CD14-positive monocyte (primary cell): ENCODE measurements around the gene TMEM54. TPM values are rescaled to one million over a fixed set of nuclear protein-coding genes. Genes with fewer than 3 reads are reported as not detected.

Experiments used
- DNase-seq, 3 donors: peaks; one replicate each; pipeline ENCODE4 v3.0.0-alpha.2; 2011 to 2022
- H2AFZ ChIP-seq: 2 replicates; pipeline ENCODE4 v1.6.0; 2012; ENCODE audit warnings: mild to moderate bottlenecking, low read depth, low read length, inconsistent platforms; ENCODE audit not compliant: insufficient read depth, poor library complexity, severe bottlenecking
- H3K27ac ChIP-seq, 2 donors: 1 replicate in 1 of 2; 2 replicates in 1 of 2; pipeline ENCODE4 v1.5.1; 2012 to 2013; ENCODE audit warnings: low read length in 2 of 2, control low read depth in 1 of 2, inconsistent platforms in 1 of 2, low read depth in 1 of 2, mild to moderate bottlenecking in 1 of 2
- H3K27me3 ChIP-seq, 2 donors: one replicate each; pipeline versions ENCODE4 v1.6.0 to v1.6.1; 2011 to 2013; ENCODE audit warnings: low read length in 2 of 2; ENCODE audit not compliant: control insufficient read depth in 2 of 2, insufficient read depth in 2 of 2
- H3K36me3 ChIP-seq, 2 donors: replicated peaks in 1 of 2; 1 replicate in 1 of 2; 2 replicates in 1 of 2; pipeline versions ENCODE4 v1.5.1 to v1.6.1; 2012 to 2013; ENCODE audit warnings: low read length in 2 of 2, control low read depth in 1 of 2, inconsistent platforms in 1 of 2, mild to moderate bottlenecking in 1 of 2; ENCODE audit not compliant: insufficient read depth in 2 of 2, control insufficient read depth in 1 of 2
- H3K4me1 ChIP-seq, 2 donors: 1 replicate in 1 of 2; 2 replicates in 1 of 2; pipeline versions ENCODE4 v1.5.1 to v1.6.1; 2012 to 2013; ENCODE audit warnings: low read length in 2 of 2, control low read depth in 1 of 2, inconsistent platforms in 1 of 2, mild to moderate bottlenecking in 1 of 2, moderate library complexity in 1 of 2; ENCODE audit not compliant: insufficient read depth in 2 of 2, control insufficient read depth in 1 of 2
- H3K4me2 ChIP-seq: replicated peaks from 2 replicates; pipeline ENCODE3; 2012; ENCODE audit warnings: low read length, moderate library complexity, mild to moderate bottlenecking; ENCODE audit not compliant: poor library complexity, severe bottlenecking; ENCODE audit errors: extremely low read depth
- H3K4me3 ChIP-seq, 3 experiments: fragments of 200-600 bp in 1 of 3; sonication (generic) in 1 of 3; replicated peaks in 1 of 3; 1 replicate in 2 of 3; 2 replicates in 1 of 3; pipeline ENCODE4 v1.5.1; 2011 to 2013; ENCODE audit warnings: low read length in 3 of 3, mild to moderate bottlenecking in 3 of 3, control low read depth in 2 of 3, low read depth in 2 of 3, inconsistent platforms in 1 of 3, moderate library complexity in 1 of 3
- H3K79me2 ChIP-seq: 2 replicates; pipeline ENCODE4 v1.6.0; 2012; ENCODE audit warnings: mild to moderate bottlenecking, control low read depth, inconsistent platforms, low read length, moderate library complexity; ENCODE audit not compliant: insufficient read depth
- H3K9ac ChIP-seq: 2 replicates; pipeline ENCODE4 v1.6.0; 2017; ENCODE audit warnings: low read length, mild to moderate bottlenecking; ENCODE audit not compliant: insufficient read depth, poor library complexity, severe bottlenecking
- H3K9me3 ChIP-seq, 2 donors: replicated peaks in 1 of 2; 1 replicate in 1 of 2; 2 replicates in 1 of 2; pipeline versions ENCODE4 v1.5.1 to v1.6.1; 2012 to 2013; ENCODE audit warnings: low read length in 2 of 2, control low read depth in 1 of 2; ENCODE audit not compliant: control insufficient read depth in 1 of 2, insufficient read depth in 1 of 2
- H4K20me1 ChIP-seq: 2 replicates; pipeline ENCODE4 v1.6.0; 2012; ENCODE audit warnings: mild to moderate bottlenecking, low read length, control low read depth, moderate library complexity; ENCODE audit not compliant: insufficient read depth
- H3K27ac Mint-ChIP-seq, 7 donors: one replicate each; pipeline ENCODE4 v1.8.0; 2020; ENCODE audit warnings: mild to moderate bottlenecking in 7 of 7, mixed read lengths in 7 of 7, moderate library complexity in 6 of 7, inconsistent platforms in 2 of 7
- H3K27me3 Mint-ChIP-seq, 3 donors: one replicate each; pipeline ENCODE4 v1.8.0; 2021 to 2022; ENCODE audit warnings: low read depth in 3 of 3, mild to moderate bottlenecking in 3 of 3, mixed read lengths in 3 of 3, moderate library complexity in 3 of 3, inconsistent platforms in 1 of 3
- H3K36me3 Mint-ChIP-seq, 2 donors: one replicate each; pipeline ENCODE4 v1.8.0; 2020; ENCODE audit warnings: mixed read lengths in 2 of 2, inconsistent platforms in 1 of 2, mild to moderate bottlenecking in 1 of 2
- H3K4me1 Mint-ChIP-seq: one replicate; pipeline ENCODE4 v1.8.0; 2020; ENCODE audit warnings: mild to moderate bottlenecking, mixed read lengths
- H3K4me3 Mint-ChIP-seq, 2 donors: one replicate each; pipeline ENCODE4 v1.8.0; 2020; ENCODE audit warnings: mild to moderate bottlenecking in 2 of 2, mixed read lengths in 2 of 2, moderate library complexity in 1 of 2
- H3K9me3 Mint-ChIP-seq, 7 donors: one replicate each; pipeline ENCODE4 v1.8.0; 2020 to 2022; ENCODE audit warnings: mixed read lengths in 7 of 7, mild to moderate bottlenecking in 6 of 7, moderate library complexity in 6 of 7, inconsistent platforms in 2 of 7
- WGBS: methylation state at CpG from one replicate; pipeline ENCODE4 v1.1.5; 2013; ENCODE audit warnings: missing lambda C conversion rate; ENCODE audit not compliant: insufficient coverage; 5-methylcytosine and 5-hydroxymethylcytosine counted together
- intact Hi-C, 2 donors: fragments of 100-400 bp; cut with micrococcal nuclease; formaldehyde crosslinking; loops; one replicate each; pipeline versions ENCODE4 v1.15.0 to v1.15.1; 2023
- polyA plus RNA-seq, 3 donors: library from polyadenylated mRNA; depleted of rRNA in 1 of 3; unstranded in 2 of 3; stranded (reverse) in 1 of 3; fragments of 300-500 nt in 2 of 3; fragments of >200 nt in 1 of 3; fragmentation: Illumina TruSeq in 2 of 3; gene quantifications; 1 replicate in 2 of 3; 2 replicates in 1 of 3; pipeline ENCODE4 v1.2.3, GENCODE V29; 2012 to 2021
- TF ChIP-seq, protein P1 (sequence below): fragments of 200-600 bp; IDR thresholded peaks from one replicate; pipeline ENCODE4 v1.8.0; 2022; ENCODE audit warnings: antibody characterized with exemption, mild to moderate bottlenecking

Gene TMEM54
- polyA plus RNA-seq, 3 donors: 0.08 TPM; not detected in 2

DNA sequence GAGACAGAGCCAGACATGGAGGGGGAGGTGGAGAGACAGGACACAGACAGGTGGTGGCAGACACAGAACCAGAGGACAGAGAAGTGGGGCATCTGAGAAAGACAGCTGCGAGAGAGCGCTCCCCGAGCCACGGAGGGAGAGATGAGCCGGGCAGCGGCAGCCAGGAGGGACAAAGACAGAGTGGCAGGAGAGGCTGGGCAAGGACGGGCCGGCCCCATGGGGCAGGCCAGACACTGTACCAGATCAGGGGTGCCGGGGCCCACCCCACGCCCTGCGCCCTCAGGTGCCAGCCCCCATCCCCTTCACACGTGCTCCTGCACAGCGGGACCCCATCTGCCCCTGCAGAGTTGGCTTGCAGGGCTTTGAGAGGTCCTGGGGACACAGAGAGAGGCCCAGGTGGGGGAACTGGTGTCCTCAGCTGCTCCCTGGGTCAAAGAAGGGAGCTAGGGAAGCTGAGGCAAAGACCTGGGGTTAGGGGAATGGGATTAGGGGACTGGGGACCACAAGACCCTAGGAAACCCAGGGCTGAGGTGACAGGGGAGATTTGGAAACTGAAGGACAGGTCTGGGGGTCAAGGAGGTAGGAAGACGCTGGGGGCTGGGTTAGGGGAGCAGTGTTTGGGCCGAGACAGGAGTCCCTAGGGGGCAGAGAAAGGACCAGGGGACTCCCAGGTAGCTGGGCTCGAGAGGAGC is 31.1 kb downstream of the TMEM54 start:
- Histone ChIP-seq H3K27me3 (peaks cover 23 to 40% of the 10 kb centered on the region in 2 donors), H2AFZ (no peak overlapping the region), H3K36me3 (no peaks in the 10 kb centered on the region), H3K4me3 (no peak overlapping the region), H3K9ac (no peak overlapping the region), H3K4me2 (no peak overlapping the region), H3K4me1 (no peaks in the 10 kb centered on the region), H3K27ac (no peak overlapping the region), H3K9me3 (no peaks in the 10 kb centered on the region), H3K79me2 (no peaks in the 10 kb centered on the region), H4K20me1 (no peaks in the 10 kb centered on the region)
- peak overlapping the region; percentile 50 to 82 for H3K4me3 Mint-ChIP-seq
- H3K36me3 Mint-ChIP-seq: peaks cover 16 to 26% of the 10 kb centered on the region in 2 donors
- H3K27ac Mint-ChIP-seq: peak overlapping the region in 1 of 7 donors; percentile 11
- TF ChIP-seq, protein P1, sequence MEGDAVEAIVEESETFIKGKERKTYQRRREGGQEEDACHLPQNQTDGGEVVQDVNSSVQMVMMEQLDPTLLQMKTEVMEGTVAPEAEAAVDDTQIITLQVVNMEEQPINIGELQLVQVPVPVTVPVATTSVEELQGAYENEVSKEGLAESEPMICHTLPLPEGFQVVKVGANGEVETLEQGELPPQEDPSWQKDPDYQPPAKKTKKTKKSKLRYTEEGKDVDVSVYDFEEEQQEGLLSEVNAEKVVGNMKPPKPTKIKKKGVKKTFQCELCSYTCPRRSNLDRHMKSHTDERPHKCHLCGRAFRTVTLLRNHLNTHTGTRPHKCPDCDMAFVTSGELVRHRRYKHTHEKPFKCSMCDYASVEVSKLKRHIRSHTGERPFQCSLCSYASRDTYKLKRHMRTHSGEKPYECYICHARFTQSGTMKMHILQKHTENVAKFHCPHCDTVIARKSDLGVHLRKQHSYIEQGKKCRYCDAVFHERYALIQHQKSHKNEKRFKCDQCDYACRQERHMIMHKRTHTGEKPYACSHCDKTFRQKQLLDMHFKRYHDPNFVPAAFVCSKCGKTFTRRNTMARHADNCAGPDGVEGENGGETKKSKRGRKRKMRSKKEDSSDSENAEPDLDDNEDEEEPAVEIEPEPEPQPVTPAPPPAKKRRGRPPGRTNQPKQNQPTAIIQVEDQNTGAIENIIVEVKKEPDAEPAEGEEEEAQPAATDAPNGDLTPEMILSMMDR: no peak
- H3K4me1 Mint-ChIP-seq: peaks cover 10% of the 10 kb centered on the region
- peaks cover 0 to 7% (median 2%) of the 10 kb centered on the region in 7 donors for H3K9me3 Mint-ChIP-seq
- peaks cover 40 to 54% (median 51%) of the 10 kb centered on the region in 3 donors for H3K27me3 Mint-ChIP-seq
- WGBS: 68% methylated on average over 11 of the region's 16 CpGs
- no peak for DNase-seq
- intact Hi-C loops: loop anchor here in 1 of 2 donors (10.0 kb wide), 1 partner anchor 355 kb away; no protein-coding TSS in a partner anchor

DNA sequence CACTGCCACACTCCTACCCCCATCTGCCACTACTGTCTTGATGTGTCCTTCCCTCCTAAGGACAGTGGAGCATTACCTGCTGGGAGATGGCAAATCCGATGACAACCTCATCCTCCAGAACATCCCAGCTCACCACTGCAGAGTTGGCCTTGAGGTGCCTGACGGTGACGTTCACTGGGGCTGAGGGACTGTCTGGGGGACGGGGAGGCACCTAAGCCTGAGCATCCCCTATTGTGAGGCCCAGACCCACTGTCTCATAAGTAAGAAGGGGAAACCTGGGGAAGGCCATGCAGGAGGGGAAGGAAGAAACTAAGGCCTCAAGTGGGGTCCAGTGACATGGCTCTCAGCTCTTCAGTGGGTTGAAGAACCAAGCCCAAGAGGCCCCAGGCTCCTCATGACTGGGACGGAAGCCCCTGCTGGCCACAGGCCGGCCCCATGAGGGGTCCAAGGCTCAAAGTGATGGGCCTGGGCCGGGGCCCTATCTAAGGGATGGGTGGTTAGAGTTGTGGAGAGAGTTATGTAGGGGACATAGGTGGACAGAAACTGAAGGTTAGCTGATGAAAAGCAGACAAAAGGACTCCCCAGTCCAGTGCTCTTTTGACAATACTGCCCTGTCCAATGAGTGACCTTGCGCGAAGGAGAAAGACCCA is 32.3 kb downstream of the TMEM54 start:
- H3K27ac ChIP-seq: no peak overlapping the region
- Mint-ChIP-seq H3K9me3 (peaks cover 0 to 7% (median 2%) of the 10 kb centered on the region in 7 donors), H3K27ac (peak overlapping the region in 1 of 7 donors; percentile 31), H3K27me3 (peaks cover 39 to 47% (median 43%) of the 10 kb centered on the region in 3 donors), H3K4me1 (peaks cover 10% of the 10 kb centered on the region), H3K4me3 (peak overlapping the region in 1 of 2 donors; percentile 82), H3K36me3 (peaks cover 16 to 30% of the 10 kb centered on the region in 2 donors)
- peaks cover 2 to 4% of the 10 kb centered on the region in 2 donors for H3K36me3 ChIP-seq
- TF ChIP-seq, protein P1: no peak
- 100% methylated on average over 3 of the region's 9 CpGs for WGBS
- DNase-seq: no peak
- H3K9me3 ChIP-seq: no peaks in the 10 kb centered on the region
- no peak overlapping the region for H3K4me3 ChIP-seq
- intact Hi-C loops: no loop called here
- H3K4me1 ChIP-seq: no peaks in the 10 kb centered on the region
- H3K79me2 ChIP-seq: no peaks in the 10 kb centered on the region
- H3K9ac ChIP-seq: no peak overlapping the region
- no peak overlapping the region for H2AFZ ChIP-seq
- no peaks in the 10 kb centered on the region for H4K20me1 ChIP-seq
- H3K4me2 ChIP-seq: no peak overlapping the region
- peaks cover 23 to 35% of the 10 kb centered on the region in 2 donors for H3K27me3 ChIP-seq
